H1 (cell line): Measurements from ENCODE around the gene ANXA9. TPM values are rescaled to one million over a fixed set of nuclear protein-coding genes. Genes with fewer than 3 reads are reported as not detected.

Source experiments
- CTBP2 ChIP-seq: IDR thresholded peaks from 2 replicates; pipeline ENCODE4 v1.7.0; 2011; ENCODE audit warnings: borderline replicate concordance, mild to moderate bottlenecking, moderate library complexity, mixed read lengths, low read length; ENCODE audit not compliant: insufficient read depth, insufficient read length
- KDM4A ChIP-seq: IDR thresholded peaks from one replicate; pipeline ENCODE4 v1.7.1; 2012; ENCODE audit warnings: low read depth, mild to moderate bottlenecking, moderate library complexity, low read length, inconsistent platforms; ENCODE audit not compliant: severe bottlenecking
- POLR2AphosphoS5 ChIP-seq: IDR thresholded peaks from 2 replicates; pipeline ENCODE4 v1.6.1; 2011; ENCODE audit warnings: low read depth, low read length
- polyA plus RNA-seq, 7 experiments: library from polyadenylated mRNA; depleted of rRNA in 3 of 7; stranded (reverse) in 5 of 7; unstranded in 2 of 7; fragments of >200 nt in 5 of 7; fragments of 200-250 nt in 2 of 7; gene quantifications; 1 replicate in 5 of 7; 2 replicates in 1 of 7; 4 replicates in 1 of 7; pipeline versions ENCODE4 v1.2.1 to v1.2.3, GENCODE V29; 2011 to 2013; ENCODE audit warnings: missing spikeins in 2 of 7, mixed read lengths in 2 of 7
- total RNA-seq: library from RNA; stranded (reverse); fragmentation: NEBNext Ultra II Directional; extraction: Animal tissue kit (Norgen Biotek cat#: 25700); gene quantifications from 2 replicates; pipeline ENCODE4 v1.2.1, GENCODE V29; 2021

Gene ANXA9
- total and polyA plus RNA-seq, 2 of the 8 experiments (the other 6 are each of a cell fraction or from before 2014, with no cell fraction given): 1.8 to 3.5 TPM

DNA sequence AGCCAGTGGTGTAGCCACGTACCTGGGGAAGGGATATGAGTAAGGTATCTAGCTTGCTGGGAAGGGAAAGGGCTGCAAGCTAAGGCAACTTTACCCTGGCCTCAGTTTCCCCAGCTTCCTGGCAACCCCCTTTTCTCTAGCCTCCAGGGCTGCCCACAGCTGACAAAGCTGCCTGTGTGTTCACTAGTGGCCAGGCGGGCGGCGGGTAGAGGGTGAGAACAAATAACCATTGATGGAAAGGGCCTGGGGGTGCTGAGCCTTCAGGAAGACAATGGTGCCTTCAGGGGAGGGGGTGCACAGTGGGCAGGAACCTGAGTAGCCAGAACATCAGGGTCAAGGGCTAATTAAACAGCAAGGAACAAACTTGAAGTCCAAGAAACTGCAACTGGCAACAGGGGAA is 13.6 kb upstream of the ANXA9 start (continued):
- TF ChIP-seq CTBP2: no peak
- TF ChIP-seq POLR2AphosphoS5: no peak
- no peak for TF ChIP-seq KDM4A
